NOMO-1 treated with dmso at 0.1 percent for 144 hours (cell line): ENCODE results near the gene ADGRG4.

ENCODE experiments used
- DNase-seq: peaks from one replicate; lab custom pipeline; 2025; ENCODE audit not compliant: unreplicated experiment; lab: John Stamatoyannopoulos, UW

ADGRG4 gene

DNA sequence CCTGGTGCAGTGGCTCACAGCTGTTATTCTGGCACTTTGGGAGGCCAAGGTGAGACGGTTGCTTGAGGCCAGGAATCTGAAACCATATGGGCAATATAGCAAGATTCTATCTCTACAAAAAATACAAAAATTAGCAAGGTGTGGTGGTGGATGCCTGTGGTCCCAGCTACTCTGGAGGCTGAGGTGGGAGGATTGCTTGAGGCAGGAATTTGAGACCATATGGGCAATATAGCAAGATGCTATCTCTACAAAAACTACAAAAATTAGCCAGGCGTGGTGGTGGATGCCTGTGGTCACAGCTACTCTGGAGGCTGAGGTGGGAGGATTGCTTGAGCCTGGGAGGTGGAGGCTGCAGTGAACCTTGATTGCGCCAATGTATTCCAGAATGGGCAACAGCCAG, 2.3 kb downstream of the ADGRG4 start:
- DNase-seq, result no peak

DNA sequence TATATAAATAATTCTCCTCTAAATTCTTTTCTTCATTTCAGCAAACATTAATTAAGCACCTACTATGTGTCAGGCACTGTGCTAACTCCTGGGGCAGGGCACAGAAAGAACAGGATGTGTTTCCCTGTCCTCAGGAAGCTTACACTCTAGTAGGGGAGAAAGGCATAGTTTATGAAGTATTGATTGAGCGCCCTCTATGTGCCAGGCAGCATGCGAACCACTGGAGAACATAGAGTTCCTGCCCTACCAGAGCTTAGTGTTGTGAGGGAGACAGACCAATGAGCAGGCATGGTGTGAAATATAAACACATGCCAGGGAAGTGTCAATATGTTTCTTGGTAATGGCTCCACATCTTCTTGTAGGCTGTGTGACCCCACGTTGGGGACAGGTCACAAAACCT, 3.7 kb downstream of the ADGRG4 start:
- DNase-seq, result no peak

DNA sequence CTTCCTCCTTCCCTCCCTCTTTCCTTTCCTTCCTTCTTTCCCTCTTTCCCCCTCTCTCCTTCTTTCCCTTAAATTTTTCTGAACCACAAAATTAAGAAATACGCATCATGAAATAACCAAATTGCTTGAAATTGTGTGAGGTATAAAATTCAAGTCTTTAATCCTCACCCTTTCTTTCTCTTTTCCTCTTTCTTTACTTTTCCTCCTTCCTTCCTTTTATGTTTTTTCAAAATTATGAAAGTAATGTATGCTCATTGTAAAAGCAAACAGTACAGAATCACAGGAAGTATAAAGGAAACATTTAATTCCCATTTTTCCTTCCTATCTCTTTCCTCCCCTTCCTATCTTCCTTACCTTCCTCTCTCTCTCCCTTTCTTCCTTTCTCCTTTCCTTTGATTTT, 5.4 kb downstream of the ADGRG4 start:
- no peak for DNase-seq

DNA sequence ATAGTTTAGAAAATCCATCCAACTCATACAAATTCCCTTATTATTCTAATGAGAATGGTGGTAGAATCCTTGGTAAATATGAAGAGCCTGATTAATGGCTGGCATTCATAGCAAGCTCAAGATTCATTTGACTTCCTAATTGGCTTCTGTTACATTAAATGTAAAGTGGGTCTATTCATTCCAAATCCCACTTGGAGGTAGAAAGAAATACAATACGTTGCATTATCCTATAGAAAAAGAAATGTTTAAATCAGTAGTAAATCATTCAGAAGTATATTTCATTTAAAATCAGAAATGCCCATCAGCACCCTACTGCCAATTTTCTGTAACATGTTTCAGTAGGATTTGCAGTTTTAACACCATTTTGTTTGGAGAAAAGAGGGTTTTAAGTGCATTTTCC, 6.7 kb downstream of the ADGRG4 start:
- no peak for DNase-seq

DNA sequence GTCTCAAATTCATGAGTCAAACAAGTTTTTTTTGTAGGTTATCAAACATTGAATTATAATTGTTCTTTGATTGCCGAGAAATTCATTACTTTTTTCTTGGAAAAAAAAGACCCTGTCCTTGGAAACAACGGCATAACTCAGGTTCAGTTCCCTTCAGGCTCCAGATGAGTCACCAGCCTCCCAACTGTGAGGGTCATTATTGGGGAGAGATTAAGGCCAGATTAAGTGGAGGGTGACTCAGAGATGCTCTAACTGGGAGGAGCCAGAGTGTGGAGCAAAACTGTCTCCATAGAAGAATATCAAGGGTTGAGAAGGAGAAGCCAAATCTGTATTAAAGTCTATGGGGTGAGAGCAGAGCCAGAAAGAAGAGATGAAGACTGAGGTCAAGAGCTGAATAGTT, 9.6 kb downstream of the ADGRG4 start:
- DNase-seq, result no peak

DNA sequence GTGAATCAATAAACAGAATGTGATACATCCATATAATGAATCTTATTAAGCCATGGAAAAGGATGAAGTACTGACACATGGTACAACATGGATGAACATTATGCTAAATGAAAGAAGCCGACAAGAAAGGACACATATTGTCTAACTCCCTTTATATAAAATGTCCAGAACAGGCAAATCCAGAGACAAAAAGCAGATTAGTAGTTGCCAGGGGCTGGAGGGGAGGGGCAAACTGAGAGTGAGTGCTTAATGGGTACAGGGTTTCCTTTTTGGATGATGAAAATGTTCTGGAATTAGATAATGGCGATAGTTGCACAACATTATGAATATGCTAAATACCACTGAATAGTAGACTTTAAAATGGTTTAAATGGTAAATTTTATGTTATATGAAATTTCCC, 17.4 kb downstream of the ADGRG4 start:
- DNase-seq, result no peak

DNA sequence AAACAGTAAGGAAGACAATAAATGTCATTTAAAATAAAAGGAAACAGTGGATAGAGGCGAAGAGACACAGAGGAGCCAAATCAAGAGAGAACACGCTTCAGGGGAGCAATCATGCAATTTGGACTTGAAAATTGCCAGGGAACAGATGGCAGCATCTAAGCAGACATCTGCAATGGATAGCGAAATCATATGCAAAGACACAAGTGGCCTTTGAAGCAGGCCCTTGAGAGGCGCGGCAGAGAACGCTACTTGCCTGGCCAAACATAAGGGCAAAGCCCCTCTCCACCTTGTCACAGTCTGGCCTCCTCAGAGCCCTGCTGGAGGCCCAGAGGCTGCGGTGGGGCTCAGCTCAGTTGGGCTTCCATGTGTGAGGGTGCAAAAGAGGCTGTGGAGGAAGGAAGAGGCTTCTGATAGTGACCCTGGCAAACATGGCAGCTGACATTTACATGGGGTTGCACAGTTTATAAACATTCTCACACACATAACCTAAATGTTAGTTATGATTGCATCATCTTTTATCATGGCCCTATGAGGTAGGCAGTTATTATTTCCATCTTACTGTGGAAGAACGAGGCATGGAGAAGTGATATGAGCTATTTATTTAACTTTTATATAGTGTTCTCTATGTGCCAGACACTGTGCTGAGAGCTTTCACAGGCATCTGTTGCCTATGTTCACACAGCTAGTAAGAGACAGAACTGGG, 18.3 kb downstream of the ADGRG4 start:
- DNase-seq, result no peak

DNA sequence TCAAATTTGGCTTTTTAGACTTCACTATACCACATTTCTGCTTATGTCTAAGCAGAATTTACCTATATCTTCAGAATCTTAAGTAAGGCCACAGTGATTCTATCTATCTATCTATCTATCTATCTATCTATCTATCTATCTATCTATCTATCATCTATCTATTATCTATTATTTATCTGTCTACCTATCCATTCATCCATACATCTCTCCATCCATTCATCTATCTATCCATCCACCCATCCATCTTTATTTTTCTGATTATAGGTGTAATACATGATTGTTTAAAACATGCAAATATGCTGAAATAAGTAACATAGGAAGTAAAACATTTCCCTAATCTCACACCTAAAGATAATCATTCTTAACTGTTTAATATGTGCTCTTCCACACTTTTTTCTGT, 18.8 kb downstream of the ADGRG4 start:
- DNase-seq, result no peak

DNA sequence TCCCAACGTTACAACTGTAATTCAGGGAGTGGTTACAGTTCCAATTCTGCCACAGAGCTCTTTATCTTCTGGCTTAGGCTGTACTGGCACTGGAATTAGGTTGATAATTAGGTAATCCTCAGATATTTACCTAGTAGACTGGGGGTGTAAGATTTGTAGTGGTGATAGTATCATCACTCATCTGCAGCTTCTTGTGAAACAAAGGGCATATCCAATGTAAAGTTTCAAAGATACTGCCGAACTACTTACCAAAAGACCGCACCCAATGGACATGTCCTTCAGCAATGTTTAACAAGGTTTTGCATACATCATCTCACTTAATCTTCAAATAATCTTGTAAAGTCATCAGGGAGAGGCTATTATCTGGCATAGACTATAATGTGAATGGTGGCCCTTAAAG, 20.8 kb downstream of the ADGRG4 start:
- DNase-seq, result no peak

DNA sequence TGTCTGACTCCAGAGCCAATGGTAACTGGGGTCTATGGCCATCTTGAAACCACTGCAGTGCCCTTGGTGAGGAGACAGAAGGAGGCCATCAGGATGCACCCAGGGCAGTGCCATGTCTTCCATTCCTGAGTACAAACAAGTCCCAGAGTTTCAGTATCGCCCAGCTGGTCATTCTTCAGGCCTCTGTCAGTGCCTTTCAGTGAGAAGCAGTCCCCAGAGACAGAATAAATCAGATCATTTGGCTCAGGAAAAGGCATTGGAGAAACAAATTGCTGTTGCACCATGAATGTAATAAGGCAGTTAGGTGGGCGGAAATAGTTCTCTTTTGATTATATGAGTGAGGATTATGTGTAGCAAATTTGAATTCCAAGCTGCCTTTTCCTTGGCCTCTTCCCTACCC, 21.3 kb downstream of the ADGRG4 start:
- no peak for DNase-seq

DNA sequence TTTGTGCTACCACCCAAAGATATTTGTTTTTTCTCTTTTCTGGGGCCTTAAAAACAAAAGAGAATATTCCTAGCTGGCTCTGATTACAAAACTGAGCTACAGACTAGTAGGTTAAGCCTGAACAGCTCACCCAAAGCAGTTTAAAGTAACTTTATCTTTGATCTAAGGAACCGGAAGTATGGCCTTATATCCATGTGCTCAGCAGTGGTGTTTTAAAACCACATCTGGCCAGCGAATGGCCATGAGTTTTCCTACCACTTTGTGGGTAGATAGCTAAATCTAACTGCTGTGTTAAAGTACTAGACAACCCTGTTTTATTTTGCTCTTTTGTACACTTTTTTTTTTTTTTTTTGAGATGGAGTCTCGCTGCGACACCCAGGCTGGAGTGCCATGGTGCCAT, 24.6 kb downstream of the ADGRG4 start:
- no peak for DNase-seq

DNA sequence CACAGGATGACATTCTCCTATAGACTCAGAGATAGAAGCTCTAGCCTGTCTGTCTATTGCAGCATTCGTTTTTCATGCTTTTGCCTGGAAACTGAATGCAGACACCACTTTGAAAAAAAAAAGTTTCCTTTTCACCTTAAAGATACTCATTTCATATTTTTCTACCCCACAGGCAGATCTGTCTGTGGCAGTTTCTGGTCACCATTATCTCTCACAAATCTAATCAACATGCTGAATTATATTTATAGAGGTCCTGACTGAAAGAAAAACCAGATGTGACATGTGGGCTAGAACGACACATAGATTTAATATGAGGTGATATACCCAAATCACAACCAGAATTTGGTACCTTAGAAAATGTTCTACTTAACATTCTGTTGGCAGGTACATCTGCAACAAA, 28.2 kb downstream of the ADGRG4 start:
- no peak for DNase-seq

DNA sequence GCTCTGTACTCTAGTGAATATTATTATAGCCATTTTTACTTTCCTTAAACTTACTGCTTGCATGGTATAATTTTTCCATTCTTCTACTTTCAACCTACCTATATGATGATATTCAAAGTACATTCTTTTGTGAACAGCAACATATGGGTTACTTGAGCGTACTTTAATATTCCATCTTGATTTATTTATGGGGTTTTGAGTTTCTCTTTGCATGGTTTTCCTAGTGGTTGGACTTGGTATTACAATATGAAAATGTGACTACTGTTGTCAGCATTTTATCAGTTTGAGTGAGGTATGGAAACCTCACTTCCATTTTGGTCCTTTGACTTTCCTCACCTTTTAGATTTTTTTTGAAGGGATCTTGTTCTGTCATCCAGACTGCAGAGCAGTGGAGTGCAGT, 35.9 kb downstream of the ADGRG4 start:
- no peak for DNase-seq

DNA sequence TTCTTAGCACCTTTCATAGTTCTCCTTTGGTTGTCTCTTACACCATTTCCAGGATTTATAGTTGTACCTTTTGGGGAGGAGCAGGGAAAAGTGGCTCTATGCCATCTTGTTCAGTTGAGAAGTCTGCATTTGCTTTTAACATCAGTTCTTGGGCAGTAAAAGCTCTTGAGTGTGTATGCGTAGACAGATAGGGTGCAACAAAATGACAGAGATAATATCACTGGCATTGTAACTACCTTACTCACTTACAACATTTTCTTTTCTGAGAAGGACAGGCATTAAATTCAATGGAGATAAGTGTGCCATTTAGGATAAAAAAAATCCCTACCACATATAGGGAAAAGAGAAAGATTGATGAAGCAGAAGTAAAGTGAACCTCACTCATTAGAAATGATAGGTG, 38.9 kb downstream of the ADGRG4 start:
- DNase-seq, result no peak

DNA sequence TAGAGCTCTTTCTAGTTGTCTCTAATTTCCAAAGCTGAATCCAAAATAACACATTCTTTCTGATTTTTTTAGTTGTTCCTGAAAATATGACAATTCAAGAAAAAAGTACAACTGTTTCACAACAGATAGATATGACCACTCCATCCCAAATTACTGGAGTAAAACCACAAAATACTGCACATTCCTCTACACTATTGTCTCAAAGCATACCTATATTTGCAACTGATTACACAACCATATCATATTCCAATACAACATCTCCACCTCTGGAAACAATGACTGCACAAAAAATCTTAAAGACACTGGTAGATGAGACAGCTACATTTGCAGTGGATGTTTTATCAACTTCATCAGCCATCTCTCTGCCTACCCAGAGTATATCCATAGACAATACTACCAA, 43.6 kb downstream of the ADGRG4 start:
- no peak for DNase-seq

DNA sequence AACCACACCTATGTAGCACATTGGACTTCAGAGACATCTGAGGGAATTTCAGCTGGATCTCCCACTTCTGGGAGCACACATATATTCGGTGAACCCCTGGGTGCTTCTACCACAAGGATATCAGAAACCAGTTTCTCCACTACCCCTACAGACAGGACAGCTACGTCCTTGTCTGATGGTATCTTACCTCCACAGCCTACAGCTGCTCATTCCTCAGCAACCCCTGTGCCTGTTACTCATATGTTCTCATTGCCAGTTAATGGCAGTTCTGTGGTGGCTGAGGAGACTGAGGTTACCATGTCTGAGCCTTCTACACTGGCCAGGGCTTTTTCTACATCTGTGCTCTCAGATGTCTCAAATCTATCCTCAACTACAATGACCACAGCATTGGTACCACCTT, 45.7 kb downstream of the ADGRG4 start:
- no peak for DNase-seq

DNA sequence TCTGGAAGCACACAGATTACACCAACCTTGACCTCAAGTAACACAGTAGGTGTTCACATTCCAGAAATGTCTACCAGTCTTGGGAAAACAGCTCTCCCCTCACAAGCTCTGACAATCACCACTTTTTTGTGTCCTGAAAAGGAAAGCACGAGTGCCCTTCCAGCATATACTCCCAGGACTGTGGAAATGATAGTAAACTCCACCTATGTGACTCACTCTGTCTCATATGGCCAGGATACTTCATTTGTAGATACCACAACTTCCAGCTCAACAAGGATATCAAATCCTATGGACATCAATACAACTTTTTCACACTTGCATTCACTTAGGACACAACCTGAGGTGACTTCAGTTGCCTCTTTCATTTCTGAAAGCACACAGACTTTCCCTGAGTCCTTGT, 46.9 kb downstream of the ADGRG4 start:
- DNase-seq, result no peak

DNA sequence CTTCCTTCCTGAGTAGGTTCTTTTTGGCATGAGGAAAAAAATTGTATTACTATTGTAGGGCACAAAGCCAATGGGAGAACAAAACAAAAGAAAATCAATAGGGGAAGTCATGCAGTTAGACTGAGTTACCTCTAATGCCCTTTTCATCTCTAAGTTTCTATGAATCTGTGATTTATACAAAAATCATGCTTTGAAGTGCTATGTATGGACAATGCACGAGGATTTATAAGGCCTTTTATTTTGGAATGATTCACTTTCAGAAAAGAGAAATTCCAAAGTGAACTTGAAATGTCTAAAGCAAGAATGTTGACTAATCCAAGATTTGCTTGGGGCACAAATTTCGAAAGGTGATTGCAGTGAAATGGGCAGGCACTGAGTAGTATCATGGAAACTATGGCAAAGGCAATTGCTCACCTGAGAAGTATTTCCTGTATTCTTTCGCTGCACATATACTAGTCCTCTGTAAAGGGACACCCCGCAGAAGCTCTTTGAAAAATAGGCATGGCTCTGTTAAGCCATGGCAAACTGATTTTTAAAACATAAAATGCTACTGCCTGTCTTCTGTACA, 52.8 kb downstream of the ADGRG4 start:
- no peak for DNase-seq

DNA sequence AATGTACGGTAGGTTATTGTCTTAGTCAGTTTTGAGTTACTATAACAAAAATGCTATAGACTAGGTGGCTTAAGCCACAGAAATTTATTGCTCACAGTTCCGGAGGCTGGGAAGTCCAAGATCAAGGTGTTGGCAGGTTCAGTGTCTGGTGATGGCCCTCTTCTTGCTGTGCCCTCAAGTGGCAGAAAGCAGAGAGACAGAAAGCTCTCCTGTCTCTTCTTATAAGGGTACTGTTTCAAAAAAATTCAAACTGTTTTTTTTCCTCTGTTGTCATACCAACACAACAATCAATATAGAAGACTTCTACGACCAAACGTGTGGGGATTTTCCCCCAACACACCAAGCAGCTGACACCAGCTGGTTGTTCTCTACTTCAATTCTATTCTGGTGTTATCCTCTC, 53.4 kb downstream of the ADGRG4 start:
- DNase-seq, result no peak

DNA sequence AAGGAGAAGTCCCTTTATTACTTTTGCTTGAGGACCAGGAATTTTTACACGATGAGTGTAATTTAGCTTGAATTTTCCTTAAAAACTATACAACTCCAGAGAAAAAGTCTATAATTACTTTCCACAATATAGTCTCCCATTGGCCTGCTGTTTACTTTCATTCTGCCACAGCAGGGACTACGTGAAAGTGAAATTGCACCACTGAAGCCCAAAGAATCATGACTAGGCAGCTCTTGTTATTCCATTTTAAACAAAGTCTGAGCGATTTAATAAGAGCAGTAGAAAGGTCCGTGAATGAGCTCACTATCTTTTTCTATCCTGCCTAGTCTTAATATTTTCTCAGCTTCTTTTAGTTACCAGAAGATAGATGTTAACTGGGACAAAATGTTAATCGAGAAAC, 68.6 kb downstream of the ADGRG4 start:
- DNase-seq, result no peak

DNA sequence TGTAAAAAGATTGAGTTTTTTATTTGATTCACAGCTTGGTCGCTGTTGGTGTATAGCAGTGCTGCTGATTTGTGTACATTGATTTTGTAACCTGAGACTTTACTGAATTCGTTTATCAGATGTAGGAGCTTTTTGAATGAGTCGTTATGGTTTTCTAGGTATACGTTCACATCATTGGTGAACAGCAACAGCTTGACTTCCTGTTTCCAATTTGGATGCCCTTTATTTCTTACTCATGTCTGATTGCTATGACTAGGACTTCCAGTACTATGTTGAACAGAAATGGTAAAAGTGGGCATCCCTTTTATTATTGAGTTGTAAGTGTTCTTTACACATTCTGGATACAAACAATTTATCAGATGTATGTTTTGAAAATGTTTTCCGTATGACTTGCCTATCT, 76.0 kb downstream of the ADGRG4 start:
- no peak for DNase-seq

DNA sequence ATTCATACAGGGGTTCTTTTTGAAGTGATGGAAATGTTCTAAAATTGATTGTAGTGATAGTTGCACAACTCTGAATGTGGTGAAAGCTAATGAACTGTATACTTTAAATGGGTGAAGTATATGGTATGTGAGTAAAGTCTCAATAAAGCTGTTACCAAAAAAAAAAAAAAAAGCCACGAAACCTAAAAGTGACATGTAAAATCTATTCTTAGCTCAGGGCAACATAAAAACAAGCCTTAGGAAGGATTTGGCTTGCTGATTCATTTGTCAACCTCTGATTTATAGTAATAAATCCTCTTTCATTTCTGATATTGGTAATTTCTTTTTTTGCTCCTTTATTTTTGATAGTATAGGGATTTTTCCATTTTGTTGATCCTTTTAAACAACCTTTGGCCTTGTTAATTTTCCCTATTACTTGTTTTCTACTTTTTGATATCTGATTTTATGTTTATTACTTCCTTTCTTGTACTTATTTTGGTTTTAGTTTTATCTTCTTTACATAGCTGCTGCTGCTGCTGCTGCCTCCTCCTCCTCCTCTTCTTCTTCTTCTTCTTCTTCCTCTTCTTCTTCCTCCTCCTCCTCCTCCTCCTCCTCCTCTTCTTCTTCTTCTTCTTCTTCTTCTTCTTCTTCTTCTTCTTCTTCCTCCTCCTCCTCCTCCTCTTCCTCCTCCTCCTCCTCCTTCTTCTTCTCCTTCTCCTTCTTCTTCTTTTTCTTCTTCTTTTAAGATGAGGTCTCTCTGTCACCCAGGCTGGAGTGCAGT, 79.4 kb downstream of the ADGRG4 start:
- DNase-seq, result no peak

DNA sequence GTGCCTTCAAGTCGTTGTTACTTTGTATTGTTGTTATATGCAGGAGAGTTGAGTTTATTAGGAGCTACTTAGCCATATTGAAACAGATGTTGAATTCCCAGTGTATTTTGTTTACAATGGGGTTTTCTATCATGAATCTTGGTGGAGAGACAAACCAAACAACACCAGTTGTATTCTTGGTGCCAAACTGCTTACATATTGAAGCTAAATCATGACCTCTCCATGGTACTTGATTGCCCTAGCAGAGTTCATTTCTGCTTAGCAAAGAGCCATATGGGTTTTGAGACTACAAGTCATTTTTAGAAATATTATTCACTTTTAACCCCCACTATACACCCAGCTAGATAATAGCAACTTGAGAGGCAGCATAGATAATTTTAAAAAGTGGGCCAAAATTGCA, 85.4 kb downstream of the ADGRG4 start:
- no peak for DNase-seq
